HG02884 (cell line): ENCODE measurements around the gene ALDH3A2.

Experiments
- ATAC-seq: cut with Tn5 transposase; IDR thresholded peaks from one replicate; pipeline ENCODE4 v1.9.1; 2021; ENCODE audit warnings: mild to moderate bottlenecking, moderate library complexity; ENCODE audit not compliant: unreplicated experiment

ALDH3A2 gene

DNA sequence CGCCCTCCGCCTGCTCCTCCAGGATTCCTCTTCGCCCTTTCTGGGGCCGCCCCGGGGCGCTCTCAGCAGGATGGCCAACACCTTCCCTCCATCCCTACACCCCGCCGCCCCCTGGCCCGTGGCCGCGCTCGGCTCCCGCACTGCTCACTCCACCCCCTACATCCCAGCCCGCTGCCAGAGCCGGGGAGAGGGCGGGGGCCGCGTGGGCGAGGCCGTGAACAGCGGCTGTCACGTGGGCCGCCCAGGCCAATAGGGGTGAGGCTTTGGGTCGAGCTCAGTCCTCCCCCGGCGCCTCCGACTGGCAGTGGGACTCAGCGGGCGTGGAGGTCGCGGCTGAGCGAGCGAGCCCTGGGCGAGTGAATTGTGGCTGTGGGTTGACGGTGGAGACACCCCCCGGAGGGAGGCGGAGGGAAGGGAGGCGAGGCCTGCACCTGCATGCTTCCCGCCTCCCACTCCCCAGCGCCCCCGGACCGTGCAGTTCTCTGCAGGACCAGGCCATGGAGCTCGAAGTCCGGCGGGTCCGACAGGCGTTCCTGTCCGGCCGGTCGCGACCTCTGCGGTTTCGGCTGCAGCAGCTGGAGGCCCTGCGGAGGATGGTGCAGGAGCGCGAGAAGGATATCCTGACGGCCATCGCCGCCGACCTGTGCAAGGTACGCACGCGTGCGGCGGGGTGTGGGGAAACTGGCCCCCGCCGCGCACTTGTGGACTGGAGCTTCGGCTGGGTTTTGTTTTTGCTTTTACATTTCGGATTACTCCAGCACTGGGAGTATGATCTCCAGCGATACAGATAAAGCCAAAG is at the start of gene ALDH3A2:
ALDH3A2 (plus strand) TSS at position 277 of the 799 bp plus-strand sequence; CDS start at position 498, 221 bp downstream.
- ATAC-seq: peak; percentile 91

DNA sequence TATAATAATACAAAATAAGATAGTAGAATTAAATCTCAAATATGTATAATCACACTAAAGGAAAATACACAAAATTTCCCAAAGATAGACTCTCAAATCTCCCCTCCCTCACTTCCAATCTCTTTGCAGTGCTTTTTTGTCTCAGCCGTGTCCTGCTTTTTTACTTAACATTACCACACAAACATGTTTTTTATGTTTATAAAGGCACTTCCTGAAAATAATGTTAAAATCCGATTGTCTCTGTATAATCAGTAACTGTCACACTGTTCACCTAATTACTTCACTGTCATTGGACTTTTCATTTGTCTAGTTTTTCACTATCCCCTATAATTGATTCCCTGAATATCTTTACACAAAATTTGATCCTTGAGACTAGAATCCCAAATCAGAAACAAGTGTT is 38.2 kb upstream of the ALDH3A2 start:
- no peak for ATAC-seq

- no peak for ATAC-seq
Observed at GRCh38 chr17:19610879-19611278, 37.7 kb upstream of the ALDH3A2 start.

- no peak for ATAC-seq
Observed at GRCh38 chr17:19613979-19614378, 34.6 kb upstream of the ALDH3A2 start.

- ATAC-seq: no peak
Observed at GRCh38 chr17:19614900-19615299, 33.7 kb upstream of the ALDH3A2 start.

- ATAC-seq: no peak
Observed at GRCh38 chr17:19618015-19618414, 30.5 kb upstream of the ALDH3A2 start.

GRCh38 chr17:19619705-19620325 is 28.7 kb upstream of the ALDH3A2 start:
- ATAC-seq: no peak

DNA sequence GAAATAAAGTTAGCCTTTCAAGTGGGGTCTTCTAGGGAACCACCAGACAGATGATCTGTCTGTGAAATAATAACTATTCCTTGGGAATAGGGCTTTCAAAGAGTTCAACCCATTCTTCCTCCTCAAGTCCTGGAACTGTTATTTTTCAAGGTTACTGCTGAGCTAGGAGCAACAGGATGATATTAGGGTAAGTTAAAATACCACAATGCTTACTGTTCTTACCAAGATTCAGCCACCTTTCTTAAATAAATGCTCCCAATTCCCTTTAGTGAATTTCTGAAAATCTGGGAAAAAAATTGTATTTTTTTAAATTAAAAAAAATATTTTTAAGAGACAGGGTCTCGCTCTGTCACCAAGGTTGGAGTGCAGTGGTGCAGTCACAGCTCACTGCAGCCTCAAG is 26.9 kb upstream of the ALDH3A2 start:
- no peak for ATAC-seq

DNA sequence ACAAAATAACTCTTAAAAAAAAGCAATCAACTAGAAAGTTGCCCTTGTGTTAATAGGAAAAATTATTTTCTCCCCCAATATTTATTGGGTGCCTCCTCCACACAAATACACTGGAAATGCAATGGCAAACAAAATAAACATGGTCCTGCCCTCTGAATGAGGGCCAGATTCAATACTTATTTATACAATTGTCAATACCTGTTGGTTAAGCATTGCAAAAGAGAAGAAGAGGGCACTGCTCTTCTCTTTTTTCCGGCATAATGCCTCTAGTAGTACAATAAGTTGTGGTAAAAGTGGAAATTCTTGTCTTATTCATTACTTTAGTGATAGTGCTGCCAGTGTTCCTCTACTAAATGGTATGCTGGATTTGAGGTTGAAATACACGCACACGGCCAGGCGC is 22.5 kb upstream of the ALDH3A2 start:
- no peak for ATAC-seq

DNA sequence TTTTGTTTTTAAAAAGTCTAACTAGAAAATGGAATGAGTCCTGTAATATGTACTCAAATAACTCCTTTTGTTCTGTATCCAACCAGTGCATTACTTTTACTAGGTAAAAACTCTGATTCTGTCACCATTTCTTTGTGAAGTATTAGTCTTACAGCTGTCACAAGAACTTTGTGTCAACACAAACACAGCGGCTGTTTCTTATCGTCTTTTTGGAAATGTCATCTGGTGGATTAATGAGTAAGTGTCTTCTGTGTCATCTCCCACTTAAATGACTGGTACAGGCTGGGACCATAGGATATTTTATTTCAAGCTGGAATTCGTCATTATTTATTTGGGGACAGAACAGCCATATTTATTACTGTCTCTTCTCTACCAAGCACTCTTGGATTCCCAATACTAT is 19.1 kb upstream of the ALDH3A2 start:
- no peak for ATAC-seq

DNA sequence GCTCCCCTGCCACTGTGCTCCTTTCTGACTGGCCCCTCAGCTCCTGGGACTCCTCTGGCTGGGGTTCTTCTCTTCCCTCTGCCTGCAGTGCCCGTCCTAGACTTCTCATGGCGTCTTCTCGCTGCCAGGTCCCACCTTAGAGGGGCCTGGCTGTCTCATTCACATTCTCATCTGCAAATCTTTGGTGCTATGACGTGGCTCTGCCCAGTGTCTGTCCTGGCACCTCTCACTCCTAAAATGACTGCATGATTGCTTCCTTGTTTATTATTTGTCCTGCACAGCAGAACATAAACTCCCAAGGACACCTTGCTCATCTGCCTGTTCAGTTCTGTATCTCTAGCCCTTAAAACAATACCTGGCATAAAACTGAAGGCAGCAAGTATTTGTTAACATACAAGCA is 18.5 kb upstream of the ALDH3A2 start:
- ATAC-seq: no peak

GRCh38 chr17:19630661-19631060 is 17.9 kb upstream of the ALDH3A2 start:
- no peak for ATAC-seq

- no peak for ATAC-seq
Observed at GRCh38 chr17:19631905-19632304, 16.6 kb upstream of the ALDH3A2 start.

DNA sequence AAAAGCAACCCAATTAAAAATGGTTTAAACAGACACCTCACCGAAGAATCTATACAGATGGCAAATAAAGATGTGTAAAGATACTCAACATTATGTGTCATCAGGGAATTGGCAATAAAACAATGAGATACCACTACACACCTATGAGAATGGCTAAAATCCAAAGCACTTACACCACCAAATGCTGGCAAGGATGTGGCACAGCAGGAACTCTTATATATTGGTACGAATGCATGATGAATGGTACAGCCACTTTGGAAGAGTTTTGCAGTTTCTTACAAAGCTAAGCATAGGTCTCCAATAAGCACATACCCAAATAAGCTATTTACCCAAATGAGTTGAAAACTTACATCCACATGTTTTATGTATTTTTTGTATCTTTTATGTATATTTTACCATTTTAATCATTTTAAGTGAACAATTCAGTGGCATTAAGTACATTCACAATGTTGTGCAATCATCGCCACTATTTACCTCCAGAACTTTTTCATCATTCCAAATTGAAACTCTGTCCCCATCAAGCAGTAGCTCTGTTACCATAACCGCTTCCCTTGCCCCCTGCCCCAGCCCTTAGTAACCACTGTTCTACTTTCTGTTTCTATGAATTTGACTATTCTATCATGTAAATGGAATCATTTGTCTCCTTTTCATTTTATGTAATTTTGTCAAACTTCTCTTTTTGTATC is 6.7 kb upstream of the ALDH3A2 start:
- no peak for ATAC-seq

GRCh38 chr17:19642373-19642893 is 6.1 kb upstream of the ALDH3A2 start:
- ATAC-seq: no peak

DNA sequence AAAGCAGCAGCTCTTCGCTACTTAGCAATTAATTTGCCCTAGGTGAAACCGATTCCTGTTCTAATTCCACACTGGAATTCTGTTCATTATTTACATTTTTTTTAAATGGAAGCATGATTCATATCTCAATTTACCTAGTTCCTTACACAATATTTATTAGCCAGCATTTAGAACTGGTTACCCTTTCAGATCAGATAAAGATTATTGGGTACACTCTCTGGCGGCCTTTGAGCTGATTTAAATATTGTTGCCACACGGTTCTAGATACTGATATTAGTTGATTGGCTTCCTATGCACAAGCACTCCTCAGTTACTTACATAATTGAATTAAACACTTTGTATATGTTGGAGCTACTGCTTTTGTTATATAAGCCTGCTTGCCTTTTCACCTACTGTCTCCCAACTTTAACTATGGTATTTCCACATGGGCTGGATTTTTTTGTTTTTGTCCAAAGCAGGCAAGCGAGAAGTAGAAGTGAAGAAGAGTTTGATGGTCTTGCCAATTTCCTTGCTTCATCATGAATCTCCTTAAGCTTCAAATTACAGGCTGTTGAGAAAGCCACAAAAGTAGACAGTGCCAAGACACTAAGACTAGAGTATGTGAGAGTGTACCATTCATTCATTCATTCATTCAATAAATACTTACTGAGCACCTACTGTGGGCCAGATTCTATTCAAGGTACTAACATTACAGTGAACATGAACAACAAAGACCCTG is 3.9 kb upstream of the ALDH3A2 start:
- ATAC-seq: no peak

DNA sequence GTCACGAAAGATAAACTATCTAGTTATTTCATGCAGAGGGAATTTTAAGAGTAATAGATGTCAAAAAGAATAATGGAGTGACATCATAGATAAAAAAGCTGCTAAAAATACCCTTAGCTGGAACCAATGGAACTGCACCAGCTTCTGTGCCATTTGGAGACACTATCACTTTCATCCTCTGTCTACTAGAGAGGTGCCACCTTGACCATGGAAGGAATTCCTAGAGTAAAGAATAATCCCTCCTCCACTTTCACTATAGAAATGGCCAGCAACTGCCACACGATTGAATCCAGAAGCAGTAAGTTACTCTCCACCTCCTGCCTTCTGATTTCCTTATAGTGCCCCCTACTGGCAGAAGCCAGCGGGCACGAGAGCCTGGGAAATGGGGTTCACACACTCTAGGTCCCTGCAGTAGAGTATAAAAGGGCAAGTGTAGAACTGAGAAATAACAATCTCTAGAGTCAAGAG is 2.8 kb upstream of the ALDH3A2 start:
- no peak for ATAC-seq

GRCh38 chr17:19646788-19647696 is 1.5 kb upstream of the ALDH3A2 start:
- no peak for ATAC-seq

DNA sequence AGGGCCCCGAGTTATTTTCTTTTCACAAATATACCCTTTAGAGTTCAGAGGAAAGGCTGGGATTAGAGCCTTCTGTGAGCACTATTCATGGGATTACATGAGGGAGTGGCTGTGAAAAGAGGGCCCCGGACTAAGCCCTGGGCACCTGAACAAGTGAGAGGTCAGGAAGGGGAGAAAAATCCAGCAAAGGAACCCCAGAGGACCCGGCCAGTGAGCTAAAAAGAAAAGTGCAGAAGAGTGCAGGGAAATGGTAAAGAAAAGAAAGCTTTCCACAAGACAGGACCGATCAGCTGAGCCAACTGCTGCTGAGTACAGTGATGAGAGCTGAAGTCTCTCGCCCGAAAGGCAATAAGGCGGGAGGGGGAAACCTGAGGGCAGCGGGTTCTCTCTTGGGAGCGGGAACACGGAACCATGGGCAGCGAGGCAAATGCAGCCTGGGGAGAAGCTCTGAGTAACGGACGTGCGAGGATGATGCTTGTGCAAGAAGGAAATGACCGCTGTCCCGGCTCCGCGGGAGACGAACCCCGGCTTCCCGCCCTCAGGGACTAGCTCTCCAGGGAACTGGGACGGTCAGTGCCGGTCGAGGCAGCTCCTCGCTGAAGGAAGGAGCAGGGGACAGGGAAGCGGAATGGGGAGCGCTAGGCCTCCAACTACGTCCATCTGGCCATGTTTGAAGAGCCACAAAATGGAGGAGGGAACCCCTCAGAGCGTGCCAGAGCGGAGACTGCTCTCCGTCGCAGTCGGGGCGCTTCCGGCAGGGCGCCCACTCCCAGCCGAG is 665 bp upstream of the ALDH3A2 start:
- ATAC-seq: peak; percentile 29
